Prostate gland (tissue), 2 donors: Measurements from ENCODE around the gene RASGRF2.

ENCODE experiments used
- CTCF ChIP-seq, 4 experiments: fragments of 200-600 bp in 2 of 4; fragments of 450-650 bp in 2 of 4; sonication (generic) in 2 of 4; IDR thresholded peaks; 1 replicate in 3 of 4; 2 replicates in 1 of 4; pipeline ENCODE4 v1.5.1; 2016 to 2019; ENCODE audit warnings: antibody characterized with exemption in 4 of 4, mild to moderate bottlenecking in 2 of 4, moderate library complexity in 2 of 4
- POLR2A ChIP-seq: fragments of 450-650 bp; IDR thresholded peaks from one replicate; pipeline ENCODE4 v1.6.1; 2016; ENCODE audit warnings: antibody characterized with exemption, mild to moderate bottlenecking

GRCh38 chr5:80963521-80963895, 3.3 kb downstream of the RASGRF2 start:
- TF ChIP-seq CTCF (IDR thresholded peaks at IDR 0.05) (no peak), POLR2A (no peak)
